Mesodermal cell (in vitro differentiated cells): Measurements from ENCODE around the gene PSMA7.

Source experiments
- H3K27ac ChIP-seq: 2 replicates; pipeline ENCODE4 v1.7.0; 2013; ENCODE audit warnings: mild to moderate bottlenecking, low read depth, low read length, moderate library complexity; ENCODE audit not compliant: severe bottlenecking
- H3K36me3 ChIP-seq: 2 replicates; pipeline ENCODE4 v1.7.1; 2013; ENCODE audit warnings: mild to moderate bottlenecking, low read length, moderate library complexity; ENCODE audit not compliant: control insufficient read depth, insufficient read depth
- H3K4me1 ChIP-seq: one replicate; pipeline ENCODE4 v1.7.1; 2013; ENCODE audit warnings: mild to moderate bottlenecking, low read length; ENCODE audit not compliant: insufficient read depth, control insufficient read depth, poor library complexity, severe bottlenecking
- H3K4me3 ChIP-seq: 2 replicates; pipeline ENCODE4 v1.7.0; 2013; ENCODE audit warnings: low read length, control low read depth, mild to moderate bottlenecking; ENCODE audit not compliant: insufficient read depth, poor library complexity, severe bottlenecking; ENCODE audit errors: extremely low read depth
- H3K9me3 ChIP-seq: 2 replicates; pipeline ENCODE4 v1.7.1; 2013; ENCODE audit warnings: mild to moderate bottlenecking, low read length, moderate library complexity; ENCODE audit not compliant: control insufficient read depth
- WGBS, 2 experiments: methylation state at CpG; one replicate each; pipeline ENCODE4 v1.1.5; 2013; ENCODE audit warnings: missing lambda C conversion rate in 2 of 2; ENCODE audit not compliant: insufficient coverage in 2 of 2; 5-methylcytosine and 5-hydroxymethylcytosine counted together

Gene PSMA7

DNA sequence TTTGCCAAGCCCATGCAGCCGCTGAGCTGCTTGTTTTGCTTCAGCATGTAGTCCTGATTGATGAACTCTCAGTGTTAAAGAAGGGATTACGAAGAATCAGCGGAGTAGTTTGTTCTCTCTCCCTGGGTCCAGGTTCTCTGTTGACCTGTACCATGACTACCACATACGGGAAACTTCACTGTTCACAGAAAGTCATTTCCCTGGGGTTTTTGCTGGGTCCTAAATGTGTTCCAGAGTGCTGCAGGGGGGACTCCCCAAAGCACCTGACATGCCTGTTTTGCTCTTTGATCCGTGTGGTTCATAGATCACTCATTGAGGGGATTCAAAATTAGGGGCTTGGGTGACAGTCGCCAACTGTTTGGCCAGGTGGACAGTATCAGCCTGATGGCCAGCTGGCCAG, 15.4 kb downstream of the PSMA7 start:
- Histone ChIP-seq H3K4me3 (no peak overlapping the region), H3K27ac (no peak overlapping the region), H3K36me3 (peaks cover 88% of the 10 kb centered on the region), H3K4me1 (peaks cover 8% of the 10 kb centered on the region), H3K9me3 (no peaks in the 10 kb centered on the region)
- 98 to 100% methylated on average over 5 to 6 of the region's 6 CpGs for WGBS, 2 experiments

DNA sequence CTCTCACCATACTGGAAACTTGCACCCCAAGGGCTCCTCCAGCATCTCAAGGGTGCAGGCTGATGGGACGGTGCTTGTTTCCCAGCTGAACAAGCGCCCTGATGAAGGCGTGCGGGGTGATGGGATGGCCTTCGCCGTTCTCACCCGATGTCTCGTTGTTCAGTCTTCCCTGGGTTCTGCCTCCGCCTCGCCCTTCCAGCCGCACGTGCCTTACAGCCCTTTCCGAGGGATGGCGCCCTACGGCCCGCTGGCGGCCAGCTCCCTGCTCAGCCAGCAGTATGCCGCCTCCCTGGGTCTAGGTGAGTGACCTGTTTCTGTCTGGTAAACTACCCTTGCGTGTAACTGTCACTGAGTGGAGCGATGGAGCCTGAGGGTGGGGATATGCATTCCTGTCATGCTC, 17.1 kb downstream of the PSMA7 start:
- H3K9me3 ChIP-seq = no peaks in the 10 kb centered on the region

GRCh38 chr20:62123450-62124118, 19.6 kb downstream of the PSMA7 start:
- Histone ChIP-seq H3K36me3 (peaks cover 45% of the 10 kb centered on the region), H3K4me1 (peaks cover 8% of the 10 kb centered on the region), H3K9me3 (no peaks in the 10 kb centered on the region), H3K27ac (no peak overlapping the region), H3K4me3 (peak overlapping the region; percentile 69)
- WGBS, 2 experiments = 42 to 45% methylated on average over 16 to 18 of the region's 19 CpGs

More for the DNA sequence above, 17.1 kb downstream of the PSMA7 start:
- WGBS, 2 experiments = 96 to 99% methylated on average over 16 to 20 of the region's 20 CpGs
- no peak overlapping the region for H3K4me3 ChIP-seq
- peaks cover 71% of the 10 kb centered on the region for H3K36me3 ChIP-seq
- H3K27ac ChIP-seq = no peak overlapping the region
- peaks cover 8% of the 10 kb centered on the region for H3K4me1 ChIP-seq

DNA sequence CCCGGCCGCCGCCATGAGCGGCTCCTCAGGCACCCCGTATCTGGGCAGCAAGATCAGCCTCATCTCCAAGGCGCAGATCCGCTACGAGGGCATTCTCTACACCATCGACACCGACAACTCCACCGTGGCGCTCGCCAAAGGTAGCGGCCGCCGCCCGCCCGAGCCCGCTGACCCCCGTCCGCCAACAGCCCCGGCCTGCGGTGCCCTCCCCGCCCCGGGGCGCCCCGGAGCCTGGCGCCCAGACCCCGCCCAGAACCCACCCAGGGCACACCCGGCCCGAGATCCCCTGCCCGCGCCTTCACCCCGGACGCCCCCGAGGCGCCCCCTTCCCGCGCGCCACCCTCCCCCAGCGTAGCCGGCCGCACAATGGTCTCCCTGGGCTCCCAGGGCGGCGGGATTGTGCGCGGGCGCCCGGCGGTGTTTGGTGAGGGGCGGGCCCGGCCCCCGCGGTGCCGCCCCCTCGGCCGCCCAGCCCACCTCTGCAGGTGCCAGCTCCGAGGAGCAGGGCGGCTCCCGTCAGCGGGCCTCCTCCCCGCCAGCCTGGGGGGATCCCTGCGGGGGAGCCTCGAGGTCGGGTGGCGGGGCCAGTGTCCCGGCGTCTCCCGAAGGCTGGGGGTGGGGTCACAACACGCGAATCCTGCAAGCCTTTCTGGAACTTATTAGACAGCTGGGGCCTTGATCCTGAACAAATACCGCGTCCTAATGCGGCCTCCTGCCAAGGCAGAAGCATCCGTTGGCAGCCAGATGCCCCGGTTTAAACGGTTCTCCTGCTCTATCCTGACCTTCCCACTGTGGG, 20.3 kb downstream of the PSMA7 start:
- Histone ChIP-seq H3K4me3 (peak overlapping the region; percentile 69), H3K27ac (no peak overlapping the region), H3K4me1 (peaks cover 8% of the 10 kb centered on the region), H3K9me3 (no peaks in the 10 kb centered on the region), H3K36me3 (peaks cover 38% of the 10 kb centered on the region)
- 0 to 1% methylated on average over 53 to 54 of the region's 77 CpGs for WGBS, 2 experiments

- WGBS, 2 experiments = 0% methylated on average over 67 to 68 of the region's 124 CpGs
These were observed 21.2 kb downstream of the PSMA7 start, which contains the start of gene LSM14B for GRCh38 chr20:62121776-62122653. TSS of gene LSM14B (plus strand) at chr20:62122475. CDS start at chr20:62122667, 192 bp downstream.

GRCh38 chr20:62120990-62121775, 22.0 kb downstream of the PSMA7 start:
- H3K4me3 ChIP-seq = peak overlapping the region; percentile 55
- H3K36me3 ChIP-seq = peaks cover 21% of the 10 kb centered on the region
- H3K27ac ChIP-seq = peak overlapping the region; percentile 85
- H3K4me1 ChIP-seq = peaks cover 8% of the 10 kb centered on the region
- 27 to 33% methylated on average over 29 to 41 of the region's 45 CpGs for WGBS, 2 experiments
- no peaks in the 10 kb centered on the region for H3K9me3 ChIP-seq

More at GRCh38 chr20:62121776-62122653, 21.2 kb downstream of the PSMA7 start, which contains the start of gene LSM14B:
- Histone ChIP-seq H3K4me1 (peaks cover 8% of the 10 kb centered on the region), H3K4me3 (peak within 1 kb of the TSS; percentile 69), H3K36me3 (peaks cover 30% of the 10 kb centered on the region), H3K9me3 (no peaks in the 10 kb centered on the region), H3K27ac (peak within 1 kb of the TSS; percentile 85)

GRCh38 chr20:62120365-62120762, 22.8 kb downstream of the PSMA7 start:
- no peak overlapping the region for H3K4me3 ChIP-seq
- no peaks in the 10 kb centered on the region for H3K9me3 ChIP-seq
- peaks cover 13% of the 10 kb centered on the region for H3K36me3 ChIP-seq
- no peak overlapping the region for H3K27ac ChIP-seq
- H3K4me1 ChIP-seq = peaks cover 8% of the 10 kb centered on the region
- 83 to 97% methylated on average over 4 to 5 of the region's 5 CpGs for WGBS, 2 experiments

DNA sequence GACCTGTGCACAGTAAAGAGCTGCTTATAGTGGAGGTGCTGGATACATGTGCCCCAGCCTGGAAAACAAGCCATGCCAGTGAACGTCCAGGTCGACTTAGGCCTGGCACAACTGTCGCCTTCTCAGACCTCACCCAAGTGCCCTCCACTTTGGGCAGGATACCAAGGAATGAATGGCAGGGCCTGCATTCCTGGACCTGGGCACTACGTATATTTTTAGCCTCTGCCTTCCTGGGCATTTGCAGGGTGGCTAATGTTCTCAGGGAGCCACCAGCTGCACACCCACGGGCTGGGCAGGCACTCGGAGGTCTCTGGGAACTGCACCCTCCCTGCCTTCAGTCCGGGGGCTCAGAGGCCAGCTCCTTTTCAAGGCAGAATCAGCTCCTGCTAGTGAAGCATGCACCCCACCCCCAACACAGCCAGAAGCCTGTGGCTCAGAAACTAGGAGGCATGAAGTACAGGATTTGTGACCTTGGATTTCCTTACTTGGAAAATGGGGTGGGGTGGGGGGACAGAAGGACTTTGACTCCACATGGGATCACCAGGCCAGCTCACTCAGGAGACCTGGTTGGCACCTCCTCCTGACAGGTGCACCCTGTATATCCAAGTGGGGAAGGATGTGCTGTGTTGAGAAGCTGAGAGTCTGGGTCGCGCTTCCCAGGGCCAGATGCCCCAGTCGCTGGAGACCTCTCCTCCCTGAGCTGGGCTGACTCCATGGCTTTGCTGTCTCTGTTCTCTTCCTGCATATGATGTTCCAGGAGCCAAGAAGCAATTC, 23.4 kb downstream of the PSMA7 start:
- no peak overlapping the region for H3K27ac ChIP-seq
- H3K36me3 ChIP-seq = peaks cover 7% of the 10 kb centered on the region
- peaks cover 8% of the 10 kb centered on the region for H3K4me1 ChIP-seq
- 64 to 81% methylated on average over 8 of the region's 10 CpGs for WGBS, 2 experiments
- H3K4me3 ChIP-seq = no peak overlapping the region
- H3K9me3 ChIP-seq = no peaks in the 10 kb centered on the region

- peaks cover under 1% of the 10 kb centered on the region for H3K36me3 ChIP-seq
- no peaks in the 10 kb centered on the region for H3K9me3 ChIP-seq
- no peak overlapping the region for H3K4me3 ChIP-seq
- WGBS, 2 experiments = 90 to 94% methylated on average over 2 to 5 of the region's 5 CpGs
- H3K27ac ChIP-seq = no peak overlapping the region
- peaks cover 8% of the 10 kb centered on the region for H3K4me1 ChIP-seq
These were observed 24.1 kb downstream of the PSMA7 start for GRCh38 chr20:62119115-62119514.
